ENCODE measurements around the gene PDE4D.

DNA sequence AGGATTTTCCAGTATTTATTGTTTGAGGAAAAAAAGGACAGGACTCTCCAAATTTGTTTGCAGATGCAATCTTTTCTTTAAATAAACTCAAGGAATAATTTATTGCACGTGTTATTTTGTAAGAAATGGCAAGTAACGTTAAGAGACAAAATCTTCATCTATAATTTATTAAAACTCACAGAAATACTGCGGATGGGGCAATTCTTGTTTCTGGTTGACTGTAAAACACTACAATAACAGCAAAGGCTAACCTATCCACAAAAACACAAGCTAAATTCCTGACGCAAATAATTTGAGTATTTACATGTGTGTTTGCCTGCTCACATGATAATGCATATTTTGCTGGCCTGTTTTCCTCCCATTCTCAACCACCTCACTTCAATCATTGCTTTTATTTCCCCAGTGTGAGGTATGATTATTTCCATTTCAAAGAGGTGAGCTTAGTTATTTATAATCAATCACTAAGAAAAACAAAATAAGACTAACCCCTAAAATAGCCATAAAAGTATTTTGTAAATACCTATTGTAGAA is 619.4 kb downstream of the PDE4D start:
- TF ChIP-seq, protein P1, sequence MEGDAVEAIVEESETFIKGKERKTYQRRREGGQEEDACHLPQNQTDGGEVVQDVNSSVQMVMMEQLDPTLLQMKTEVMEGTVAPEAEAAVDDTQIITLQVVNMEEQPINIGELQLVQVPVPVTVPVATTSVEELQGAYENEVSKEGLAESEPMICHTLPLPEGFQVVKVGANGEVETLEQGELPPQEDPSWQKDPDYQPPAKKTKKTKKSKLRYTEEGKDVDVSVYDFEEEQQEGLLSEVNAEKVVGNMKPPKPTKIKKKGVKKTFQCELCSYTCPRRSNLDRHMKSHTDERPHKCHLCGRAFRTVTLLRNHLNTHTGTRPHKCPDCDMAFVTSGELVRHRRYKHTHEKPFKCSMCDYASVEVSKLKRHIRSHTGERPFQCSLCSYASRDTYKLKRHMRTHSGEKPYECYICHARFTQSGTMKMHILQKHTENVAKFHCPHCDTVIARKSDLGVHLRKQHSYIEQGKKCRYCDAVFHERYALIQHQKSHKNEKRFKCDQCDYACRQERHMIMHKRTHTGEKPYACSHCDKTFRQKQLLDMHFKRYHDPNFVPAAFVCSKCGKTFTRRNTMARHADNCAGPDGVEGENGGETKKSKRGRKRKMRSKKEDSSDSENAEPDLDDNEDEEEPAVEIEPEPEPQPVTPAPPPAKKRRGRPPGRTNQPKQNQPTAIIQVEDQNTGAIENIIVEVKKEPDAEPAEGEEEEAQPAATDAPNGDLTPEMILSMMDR (IDR thresholded peaks at IDR 0.05 in 2 of 3, conservative IDR thresholded peaks at IDR 0.05 in 1 of 3; ENCODE audit: control insufficient read depth in 2 of 3, extremely low read depth in 1 of 3, insufficient read depth in 1 of 3, low read depth in 3 of 3, low read length in 3 of 3) = no peak
- TF ChIP-seq, protein P2, sequence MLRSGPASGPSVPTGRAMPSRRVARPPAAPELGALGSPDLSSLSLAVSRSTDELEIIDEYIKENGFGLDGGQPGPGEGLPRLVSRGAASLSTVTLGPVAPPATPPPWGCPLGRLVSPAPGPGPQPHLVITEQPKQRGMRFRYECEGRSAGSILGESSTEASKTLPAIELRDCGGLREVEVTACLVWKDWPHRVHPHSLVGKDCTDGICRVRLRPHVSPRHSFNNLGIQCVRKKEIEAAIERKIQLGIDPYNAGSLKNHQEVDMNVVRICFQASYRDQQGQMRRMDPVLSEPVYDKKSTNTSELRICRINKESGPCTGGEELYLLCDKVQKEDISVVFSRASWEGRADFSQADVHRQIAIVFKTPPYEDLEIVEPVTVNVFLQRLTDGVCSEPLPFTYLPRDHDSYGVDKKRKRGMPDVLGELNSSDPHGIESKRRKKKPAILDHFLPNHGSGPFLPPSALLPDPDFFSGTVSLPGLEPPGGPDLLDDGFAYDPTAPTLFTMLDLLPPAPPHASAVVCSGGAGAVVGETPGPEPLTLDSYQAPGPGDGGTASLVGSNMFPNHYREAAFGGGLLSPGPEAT (IDR thresholded peaks at IDR 0.05; ENCODE audit: low read depth) = no peak
- no peak for TF ChIP-seq HDAC6 (IDR thresholded peaks at IDR 0.05; ENCODE audit: unreplicated experiment)
- no peak for TF ChIP-seq LARP7 (IDR thresholded peaks at IDR 0.05)
- no peak for TF ChIP-seq POLR2AphosphoS5 (IDR thresholded peaks at IDR 0.05; ENCODE audit: low read length)
- no peak for TF ChIP-seq SMC3 (IDR thresholded peaks at IDR 0.05; ENCODE audit: borderline replicate concordance, low read length)
- TF ChIP-seq NRF1 (conservative IDR thresholded peaks at IDR 0.05; ENCODE audit: low read depth, low read length) = no peak
- TF ChIP-seq, protein P3, sequence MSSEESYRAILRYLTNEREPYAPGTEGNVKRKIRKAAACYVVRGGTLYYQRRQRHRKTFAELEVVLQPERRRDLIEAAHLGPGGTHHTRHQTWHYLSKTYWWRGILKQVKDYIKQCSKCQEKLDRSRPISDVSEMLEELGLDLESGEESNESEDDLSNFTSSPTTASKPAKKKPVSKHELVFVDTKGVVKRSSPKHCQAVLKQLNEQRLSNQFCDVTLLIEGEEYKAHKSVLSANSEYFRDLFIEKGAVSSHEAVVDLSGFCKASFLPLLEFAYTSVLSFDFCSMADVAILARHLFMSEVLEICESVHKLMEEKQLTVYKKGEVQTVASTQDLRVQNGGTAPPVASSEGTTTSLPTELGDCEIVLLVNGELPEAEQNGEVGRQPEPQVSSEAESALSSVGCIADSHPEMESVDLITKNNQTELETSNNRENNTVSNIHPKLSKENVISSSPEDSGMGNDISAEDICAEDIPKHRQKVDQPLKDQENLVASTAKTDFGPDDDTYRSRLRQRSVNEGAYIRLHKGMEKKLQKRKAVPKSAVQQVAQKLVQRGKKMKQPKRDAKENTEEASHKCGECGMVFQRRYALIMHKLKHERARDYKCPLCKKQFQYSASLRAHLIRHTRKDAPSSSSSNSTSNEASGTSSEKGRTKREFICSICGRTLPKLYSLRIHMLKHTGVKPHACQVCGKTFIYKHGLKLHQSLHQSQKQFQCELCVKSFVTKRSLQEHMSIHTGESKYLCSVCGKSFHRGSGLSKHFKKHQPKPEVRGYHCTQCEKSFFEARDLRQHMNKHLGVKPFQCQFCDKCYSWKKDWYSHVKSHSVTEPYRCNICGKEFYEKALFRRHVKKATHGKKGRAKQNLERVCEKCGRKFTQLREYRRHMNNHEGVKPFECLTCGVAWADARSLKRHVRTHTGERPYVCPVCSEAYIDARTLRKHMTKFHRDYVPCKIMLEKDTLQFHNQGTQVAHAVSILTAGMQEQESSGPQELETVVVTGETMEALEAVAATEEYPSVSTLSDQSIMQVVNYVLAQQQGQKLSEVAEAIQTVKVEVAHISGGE (CRISPR knock-in tag; IDR thresholded peaks at IDR 0.05) = no peak
- TF ChIP-seq JUND (IDR thresholded peaks at IDR 0.05; ENCODE audit: low read depth, low read length) = no peak
- TF ChIP-seq BCL11A (IDR thresholded peaks at IDR 0.05; ENCODE audit: low read depth, low read length) = no peak
- no peak for TF ChIP-seq EP300 (IDR thresholded peaks at IDR 0.05; ENCODE audit: borderline replicate concordance in 1 of 2, control insufficient read depth in 1 of 2, low read depth in 2 of 2, low read length in 2 of 2)
- TF ChIP-seq, protein P4, sequence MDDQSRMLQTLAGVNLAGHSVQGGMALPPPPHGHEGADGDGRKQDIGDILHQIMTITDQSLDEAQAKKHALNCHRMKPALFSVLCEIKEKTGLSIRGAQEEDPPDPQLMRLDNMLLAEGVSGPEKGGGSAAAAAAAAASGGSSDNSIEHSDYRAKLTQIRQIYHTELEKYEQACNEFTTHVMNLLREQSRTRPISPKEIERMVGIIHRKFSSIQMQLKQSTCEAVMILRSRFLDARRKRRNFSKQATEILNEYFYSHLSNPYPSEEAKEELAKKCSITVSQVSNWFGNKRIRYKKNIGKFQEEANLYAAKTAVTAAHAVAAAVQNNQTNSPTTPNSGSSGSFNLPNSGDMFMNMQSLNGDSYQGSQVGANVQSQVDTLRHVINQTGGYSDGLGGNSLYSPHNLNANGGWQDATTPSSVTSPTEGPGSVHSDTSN (IDR thresholded peaks at IDR 0.05; ENCODE audit: insufficient replicate concordance, low read depth, low read length) = no peak

Data from GM12878 (cell line).